ENCODE measurements around the gene ARAF.

DNA sequence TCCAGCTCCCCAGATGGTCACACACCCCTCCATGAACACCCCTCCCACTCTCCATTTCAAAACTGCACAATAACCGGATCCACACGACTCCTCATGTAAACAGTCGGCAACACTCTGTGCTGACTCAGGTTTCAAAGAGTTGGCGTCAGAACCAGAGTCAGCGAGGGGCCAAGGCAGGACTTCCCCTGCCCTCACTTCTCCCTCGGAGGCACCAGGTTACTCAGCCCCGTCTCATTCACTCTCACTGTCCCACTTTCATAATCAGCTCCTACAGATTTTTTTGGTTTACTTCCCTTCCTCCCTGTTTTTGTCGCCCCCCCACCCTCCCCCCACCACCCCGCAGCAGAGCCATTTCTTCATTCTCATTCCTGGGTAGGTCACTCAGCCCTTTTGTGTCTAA, 18.5 kb downstream of the ARAF start:
- TF ChIP-seq TAF1 (IDR thresholded peaks at IDR 0.05; ENCODE audit: borderline replicate concordance, insufficient read depth, low read length) = no peak
- no peak for TF ChIP-seq POLR2AphosphoS5 (IDR thresholded peaks at IDR 0.05; ENCODE audit: low read depth, low read length)
- TF ChIP-seq, protein P1, sequence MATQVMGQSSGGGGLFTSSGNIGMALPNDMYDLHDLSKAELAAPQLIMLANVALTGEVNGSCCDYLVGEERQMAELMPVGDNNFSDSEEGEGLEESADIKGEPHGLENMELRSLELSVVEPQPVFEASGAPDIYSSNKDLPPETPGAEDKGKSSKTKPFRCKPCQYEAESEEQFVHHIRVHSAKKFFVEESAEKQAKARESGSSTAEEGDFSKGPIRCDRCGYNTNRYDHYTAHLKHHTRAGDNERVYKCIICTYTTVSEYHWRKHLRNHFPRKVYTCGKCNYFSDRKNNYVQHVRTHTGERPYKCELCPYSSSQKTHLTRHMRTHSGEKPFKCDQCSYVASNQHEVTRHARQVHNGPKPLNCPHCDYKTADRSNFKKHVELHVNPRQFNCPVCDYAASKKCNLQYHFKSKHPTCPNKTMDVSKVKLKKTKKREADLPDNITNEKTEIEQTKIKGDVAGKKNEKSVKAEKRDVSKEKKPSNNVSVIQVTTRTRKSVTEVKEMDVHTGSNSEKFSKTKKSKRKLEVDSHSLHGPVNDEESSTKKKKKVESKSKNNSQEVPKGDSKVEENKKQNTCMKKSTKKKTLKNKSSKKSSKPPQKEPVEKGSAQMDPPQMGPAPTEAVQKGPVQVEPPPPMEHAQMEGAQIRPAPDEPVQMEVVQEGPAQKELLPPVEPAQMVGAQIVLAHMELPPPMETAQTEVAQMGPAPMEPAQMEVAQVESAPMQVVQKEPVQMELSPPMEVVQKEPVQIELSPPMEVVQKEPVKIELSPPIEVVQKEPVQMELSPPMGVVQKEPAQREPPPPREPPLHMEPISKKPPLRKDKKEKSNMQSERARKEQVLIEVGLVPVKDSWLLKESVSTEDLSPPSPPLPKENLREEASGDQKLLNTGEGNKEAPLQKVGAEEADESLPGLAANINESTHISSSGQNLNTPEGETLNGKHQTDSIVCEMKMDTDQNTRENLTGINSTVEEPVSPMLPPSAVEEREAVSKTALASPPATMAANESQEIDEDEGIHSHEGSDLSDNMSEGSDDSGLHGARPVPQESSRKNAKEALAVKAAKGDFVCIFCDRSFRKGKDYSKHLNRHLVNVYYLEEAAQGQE (IDR thresholded peaks at IDR 0.05; ENCODE audit: insufficient read depth in 1 of 2, low read depth in 2 of 2, low read length in 2 of 2) = no peak
- no peak for TF ChIP-seq SIN3A (IDR thresholded peaks at IDR 0.05; ENCODE audit: borderline replicate concordance, insufficient read depth, low read length)
- TF ChIP-seq FOXP2 (optimal IDR thresholded peaks at IDR 0.05; ENCODE audit: borderline replicate concordance, extremely low read depth, extremely low read length, insufficient read depth) = no peak
